HEK293 (cell line): ENCODE results near the gene ARHGAP33.

Source experiments
- EGR2 ChIP-seq: fragments of 450-650 bp; formaldehyde crosslinking; IDR thresholded peaks from 2 replicates; pipeline ENCODE4 v1.5.1; 2016; ENCODE audit warnings: low read depth, missing biosample characterization, missing genetic modification characterization
- FEZF1 ChIP-seq: fragments of 450-650 bp; formaldehyde crosslinking; IDR thresholded peaks from 2 replicates; pipeline ENCODE4 v1.5.1; 2016; ENCODE audit warnings: missing biosample characterization, missing genetic modification characterization
- GLI4 ChIP-seq: fragments of 450-650 bp; formaldehyde crosslinking; IDR thresholded peaks from 2 replicates; pipeline ENCODE4 v1.5.1; 2016; ENCODE audit warnings: missing biosample characterization, missing genetic modification characterization
- GLIS1 ChIP-seq: fragments of 450-650 bp; formaldehyde crosslinking; IDR thresholded peaks from 2 replicates; pipeline ENCODE4 v1.5.1; 2016; ENCODE audit warnings: missing biosample characterization, missing genetic modification characterization
- KLF10 ChIP-seq: fragments of 450-650 bp; IDR thresholded peaks from 2 replicates; pipeline ENCODE4 v1.5.1; 2018; ENCODE audit warnings: missing biosample characterization, mild to moderate bottlenecking, missing genetic modification characterization
- MEIS1 ChIP-seq: sonication (generic); formaldehyde crosslinking; IDR thresholded peaks from 2 replicates; pipeline ENCODE4 v1.8.1; 2022; ENCODE audit warnings: missing genetic modification reagents, mild to moderate bottlenecking, borderline replicate concordance
- WT1 ChIP-seq: fragments of 450-650 bp; formaldehyde crosslinking; IDR thresholded peaks from 2 replicates; pipeline ENCODE4 v1.5.1; 2016; ENCODE audit warnings: missing biosample characterization, missing genetic modification characterization
- YY2 ChIP-seq: fragments of 450-650 bp; formaldehyde crosslinking; IDR thresholded peaks from 2 replicates; pipeline ENCODE4 v1.5.1; 2016; ENCODE audit warnings: missing biosample characterization, missing genetic modification characterization
- ZBTB21 ChIP-seq: fragments of 450-650 bp; formaldehyde crosslinking; IDR thresholded peaks from 2 replicates; pipeline ENCODE4 v1.5.1; 2017; ENCODE audit warnings: missing biosample characterization, missing genetic modification characterization
- ZEB2 ChIP-seq: fragments of 450-650 bp; formaldehyde crosslinking; IDR thresholded peaks from 2 replicates; pipeline ENCODE4 v1.5.1; 2016; ENCODE audit warnings: missing biosample characterization, missing genetic modification characterization
- ZFP69B ChIP-seq: fragments of 450-650 bp; formaldehyde crosslinking; IDR thresholded peaks from 2 replicates; pipeline ENCODE4 v1.5.1; 2016; ENCODE audit warnings: missing biosample characterization, missing genetic modification characterization
- ZNF133 ChIP-seq: fragments of 450-650 bp; formaldehyde crosslinking; IDR thresholded peaks from 2 replicates; pipeline ENCODE4 v1.5.1; 2016; ENCODE audit warnings: missing biosample characterization, missing genetic modification characterization
- ZNF148 ChIP-seq: fragments of 450-650 bp; formaldehyde crosslinking; IDR thresholded peaks from 2 replicates; pipeline ENCODE4 v1.5.0; 2017; ENCODE audit warnings: missing biosample characterization, missing genetic modification characterization, borderline replicate concordance
- ZNF184 ChIP-seq: fragments of 450-650 bp; IDR thresholded peaks from 2 replicates; pipeline ENCODE4 v1.5.1; 2018; ENCODE audit warnings: missing biosample characterization, mild to moderate bottlenecking, missing genetic modification characterization
- ZNF292 ChIP-seq: fragments of 450-650 bp; formaldehyde crosslinking; IDR thresholded peaks from 2 replicates; pipeline ENCODE4 v1.5.1; 2016; ENCODE audit warnings: low read depth, missing biosample characterization, missing genetic modification characterization, borderline replicate concordance
- ZNF311 ChIP-seq: fragments of 450-650 bp; formaldehyde crosslinking; IDR thresholded peaks from 2 replicates; pipeline ENCODE4 v1.5.1; 2017; ENCODE audit warnings: missing biosample characterization, missing genetic modification characterization, borderline replicate concordance
- ZNF350 ChIP-seq: fragments of 450-650 bp; formaldehyde crosslinking; IDR thresholded peaks from 2 replicates; pipeline ENCODE4 v1.5.0; 2017; ENCODE audit warnings: missing biosample characterization, mild to moderate bottlenecking, missing genetic modification characterization
- ZNF366 ChIP-seq: fragments of 450-650 bp; formaldehyde crosslinking; conservative IDR thresholded peaks from 2 replicates; pipeline ENCODE4 v1.5.1; 2016; ENCODE audit warnings: missing biosample characterization, missing genetic modification characterization
- ZNF37A ChIP-seq: fragments of 450-650 bp; IDR thresholded peaks from 2 replicates; pipeline ENCODE4 v1.5.1; 2018; ENCODE audit warnings: missing biosample characterization, missing genetic modification characterization
- ZNF391 ChIP-seq: fragments of 450-650 bp; formaldehyde crosslinking; IDR thresholded peaks from 2 replicates; pipeline ENCODE4 v1.5.1; 2016; ENCODE audit warnings: low read depth, missing biosample characterization, missing genetic modification characterization, borderline replicate concordance
- ZNF416 ChIP-seq: fragments of 450-650 bp; formaldehyde crosslinking; IDR thresholded peaks from 2 replicates; pipeline ENCODE4 v1.5.1; 2016; ENCODE audit warnings: missing biosample characterization, missing genetic modification characterization
- ZNF501 ChIP-seq: fragments of 450-650 bp; formaldehyde crosslinking; IDR thresholded peaks from 2 replicates; pipeline ENCODE4 v1.5.1; 2016; ENCODE audit warnings: missing biosample characterization, missing genetic modification characterization
- ZNF555 ChIP-seq: fragments of 450-650 bp; formaldehyde crosslinking; conservative IDR thresholded peaks from 2 replicates; pipeline ENCODE4 v1.5.1; 2017; ENCODE audit warnings: missing biosample characterization, mild to moderate bottlenecking, missing genetic modification characterization, inconsistent platforms
- ZNF560 ChIP-seq: fragments of 450-650 bp; formaldehyde crosslinking; IDR thresholded peaks from 2 replicates; pipeline ENCODE4 v1.5.1; 2017; ENCODE audit warnings: missing biosample characterization, missing genetic modification characterization, borderline replicate concordance
- ZNF561 ChIP-seq: fragments of 450-650 bp; IDR thresholded peaks from 2 replicates; pipeline ENCODE4 v1.5.1; 2018; ENCODE audit warnings: missing biosample characterization, missing genetic modification characterization, borderline replicate concordance
- ZNF585B ChIP-seq: fragments of 450-650 bp; formaldehyde crosslinking; IDR thresholded peaks from 2 replicates; pipeline ENCODE4 v1.5.1; 2016; ENCODE audit warnings: missing biosample characterization, missing genetic modification characterization
- ZNF623 ChIP-seq: fragments of 450-650 bp; formaldehyde crosslinking; IDR thresholded peaks from 2 replicates; pipeline ENCODE4 v1.5.1; 2016; ENCODE audit warnings: missing biosample characterization, missing genetic modification characterization
- ZNF654 ChIP-seq: fragments of 450-650 bp; formaldehyde crosslinking; IDR thresholded peaks from 2 replicates; pipeline ENCODE4 v1.5.1; 2016; ENCODE audit warnings: low read depth, missing biosample characterization, missing genetic modification characterization
- ZNF692 ChIP-seq: fragments of 450-650 bp; formaldehyde crosslinking; IDR thresholded peaks from 2 replicates; pipeline ENCODE4 v1.5.1; 2016; ENCODE audit warnings: missing biosample characterization, missing genetic modification characterization
- ZNF701 ChIP-seq: fragments of 450-650 bp; formaldehyde crosslinking; IDR thresholded peaks from 2 replicates; pipeline ENCODE4 v1.5.1; 2016; ENCODE audit warnings: missing biosample characterization, missing genetic modification characterization
- ZNF768 ChIP-seq: fragments of 450-650 bp; formaldehyde crosslinking; IDR thresholded peaks from 2 replicates; pipeline ENCODE4 v1.5.1; 2018; ENCODE audit warnings: missing biosample characterization, mild to moderate bottlenecking, missing genetic modification characterization
- ZNF830 ChIP-seq: fragments of 450-650 bp; IDR thresholded peaks from 2 replicates; pipeline ENCODE4 v1.5.0; 2018; ENCODE audit warnings: missing biosample characterization, missing genetic modification characterization, low read depth, mild to moderate bottlenecking, moderate library complexity
- ZXDB ChIP-seq: fragments of 450-650 bp; formaldehyde crosslinking; IDR thresholded peaks from 2 replicates; pipeline ENCODE4 v1.5.1; 2016; ENCODE audit warnings: missing biosample characterization, missing genetic modification characterization
- TF ChIP-seq, protein P1 (sequence below): fragments of 450-650 bp; formaldehyde crosslinking; IDR thresholded peaks from 2 replicates; pipeline ENCODE4 v1.5.1; 2016; ENCODE audit warnings: missing biosample characterization, missing genetic modification characterization
- TF ChIP-seq, protein P2 (sequence below): fragments of 450-650 bp; formaldehyde crosslinking; IDR thresholded peaks from 2 replicates; pipeline ENCODE4; 2016; ENCODE audit warnings: missing biosample characterization, missing genetic modification characterization

Gene ARHGAP33

GRCh38 chr19:35740423-35741202, 34.8 kb upstream of the ARHGAP33 start (continued):
- TF ChIP-seq ZNF311 (tag by site-specific recombination), result no peak
- no peak for TF ChIP-seq MEIS1 (CRISPR knock-in tag)
- no peak for TF ChIP-seq ZNF148 (tag by site-specific recombination)
- no peak for TF ChIP-seq ZNF350 (tag by site-specific recombination)
- peak; percentile 70; the same call in 1 of the 2 replicates for TF ChIP-seq WT1 (tag by site-specific recombination)
- TF ChIP-seq ZEB2 (tag by site-specific recombination), result peak; percentile 97
- TF ChIP-seq ZNF37A, result no peak
- peak; percentile 88; the same call in 1 of the 2 replicates for TF ChIP-seq ZNF391
- TF ChIP-seq ZNF830 (tag by site-specific recombination), result no peak
- peak; percentile 77; the same call in 1 of the 2 replicates for TF ChIP-seq ZNF692 (tag by site-specific recombination)
- TF ChIP-seq ZNF292, result no peak
- peak; percentile 96 for TF ChIP-seq ZNF366 (tag by site-specific recombination)
- TF ChIP-seq ZNF555 (tag by site-specific recombination), result no peak
- peak; percentile 91 for TF ChIP-seq ZNF561 (tag by site-specific recombination)
- no peak for TF ChIP-seq FEZF1
- TF ChIP-seq EGR2 (tag by site-specific recombination), result peak; percentile 67
- TF ChIP-seq ZNF184 (tag by site-specific recombination), result no peak
- TF ChIP-seq ZNF701 (tag by site-specific recombination), result no peak
- TF ChIP-seq ZNF501, result peak; percentile 93; the same call in 1 of the 2 replicates
- TF ChIP-seq, protein P1, sequence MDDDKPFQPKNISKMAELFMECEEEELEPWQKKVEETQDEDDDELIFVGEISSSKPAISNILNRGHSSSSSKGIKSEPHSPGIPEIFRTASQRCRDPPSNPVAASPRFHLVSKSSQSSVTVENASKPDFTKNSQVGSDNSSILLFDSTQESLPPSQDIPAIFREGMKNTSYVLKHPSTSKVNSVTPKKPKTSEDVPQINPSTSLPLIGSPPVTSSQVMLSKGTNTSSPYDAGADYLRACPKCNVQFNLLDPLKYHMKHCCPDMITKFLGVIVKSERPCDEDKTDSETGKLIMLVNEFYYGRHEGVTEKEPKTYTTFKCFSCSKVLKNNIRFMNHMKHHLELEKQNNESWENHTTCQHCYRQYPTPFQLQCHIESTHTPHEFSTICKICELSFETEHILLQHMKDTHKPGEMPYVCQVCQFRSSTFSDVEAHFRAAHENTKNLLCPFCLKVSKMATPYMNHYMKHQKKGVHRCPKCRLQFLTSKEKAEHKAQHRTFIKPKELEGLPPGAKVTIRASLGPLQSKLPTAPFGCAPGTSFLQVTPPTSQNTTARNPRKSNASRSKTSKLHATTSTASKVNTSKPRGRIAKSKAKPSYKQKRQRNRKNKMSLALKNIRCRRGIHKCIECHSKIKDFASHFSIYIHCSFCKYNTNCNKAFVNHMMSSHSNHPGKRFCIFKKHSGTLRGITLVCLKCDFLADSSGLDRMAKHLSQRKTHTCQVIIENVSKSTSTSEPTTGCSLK (tag by site-specific recombination), result no peak
- TF ChIP-seq ZXDB (tag by site-specific recombination), result peak; percentile 98
- 0 out of 2 replicates have a peak, but pooled peaks have one; percentile 42 for TF ChIP-seq ZBTB21 (tag by site-specific recombination)
- TF ChIP-seq ZNF133 (tag by site-specific recombination), result no peak
- TF ChIP-seq ZNF768 (tag by site-specific recombination), result no peak
- TF ChIP-seq GLIS1 (tag by site-specific recombination), result peak; percentile 96
- TF ChIP-seq ZNF623 (tag by site-specific recombination), result no peak; the same call in 1 of the 2 replicates
- TF ChIP-seq ZNF416, result no peak
- no peak for TF ChIP-seq ZNF654 (tag by site-specific recombination)
- no peak; the same call in 1 of the 2 replicates for TF ChIP-seq ZFP69B (tag by site-specific recombination)
- no peak for TF ChIP-seq GLI4 (tag by site-specific recombination)
- TF ChIP-seq KLF10 (tag by site-specific recombination), result peak; percentile 99
- no peak for TF ChIP-seq ZNF585B (tag by site-specific recombination)
- TF ChIP-seq ZNF560 (tag by site-specific recombination), result no peak
- no peak for TF ChIP-seq YY2 (tag by site-specific recombination)
- TF ChIP-seq, protein P2, sequence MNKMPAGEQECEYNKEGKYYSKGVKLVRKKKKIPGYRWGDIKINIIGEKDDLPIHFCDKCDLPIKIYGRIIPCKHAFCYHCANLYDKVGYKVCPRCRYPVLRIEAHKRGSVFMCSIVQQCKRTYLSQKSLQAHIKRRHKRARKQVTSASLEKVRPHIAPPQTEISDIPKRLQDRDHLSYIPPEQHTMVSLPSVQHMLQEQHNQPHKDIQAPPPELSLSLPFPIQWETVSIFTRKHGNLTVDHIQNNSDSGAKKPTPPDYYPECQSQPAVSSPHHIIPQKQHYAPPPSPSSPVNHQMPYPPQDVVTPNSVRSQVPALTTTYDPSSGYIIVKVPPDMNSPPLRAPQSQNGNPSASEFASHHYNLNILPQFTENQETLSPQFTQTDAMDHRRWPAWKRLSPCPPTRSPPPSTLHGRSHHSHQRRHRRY (tag by site-specific recombination), result no peak
